Esophagus muscularis mucosa (tissue), 3 donors: ENCODE measurements around the gene ADAD1.

ENCODE experiments used
- EP300 ChIP-seq: sonication (generic); formaldehyde crosslinking; IDR thresholded peaks from one replicate; pipeline ENCODE4 v1.6.1; 2017; ENCODE audit warnings: antibody characterized with exemption
- POLR2AphosphoS5 ChIP-seq, 2 donors: sonication (generic); formaldehyde crosslinking; IDR thresholded peaks; one replicate each; pipeline ENCODE4 v1.6.1; 2017; ENCODE audit warnings: antibody characterized with exemption in 2 of 2

- TF ChIP-seq POLR2AphosphoS5 (IDR thresholded peaks at IDR 0.05) (no peak), EP300 (no peak)
These were observed 4.5 kb downstream of the ADAD1 start for GRCh38 chr4:122383341-122383740.
